ENCODE data around the gene KCNE1.
"Not testable (repeated sequence)": the region's sequence is repeated elsewhere in the genome, so short reads cannot be mapped to it uniquely, and the experiment has no call there.

Gene KCNE1

GRCh38 chr21:34513129-34513675 lies 1.2 kb upstream of the KCNE1 start:
- DNase-seq (ENCODE audit: low read depth in 2 of 2, low spot score in 1 of 2) = no peak

GRCh38 chr21:34511181-34511580 lies 829 bp downstream of the KCNE1 start:
- DNase-seq (ENCODE audit: low read depth in 2 of 2, low spot score in 1 of 2) = no peak

- no peak for DNase-seq (ENCODE audit: low read depth in 2 of 2, low spot score in 1 of 2)
These were observed 1.6 kb downstream of the KCNE1 start for GRCh38 chr21:34510148-34511142.

GRCh38 chr21:34509151-34509550 lies 2.9 kb downstream of the KCNE1 start:
- DNase-seq (ENCODE audit: low read depth in 2 of 2, low spot score in 1 of 2) = no peak

GRCh38 chr21:34504595-34504994 lies 7.4 kb downstream of the KCNE1 start:
- DNase-seq (ENCODE audit: low read depth in 2 of 2, low spot score in 1 of 2) = no peak

- no peak for DNase-seq (ENCODE audit: low read depth in 2 of 2, low spot score in 1 of 2)
These were observed 9.4 kb downstream of the KCNE1 start for GRCh38 chr21:34502480-34503106.

- no peak for DNase-seq (ENCODE audit: low read depth in 2 of 2, low spot score in 1 of 2)
These were observed 10.3 kb downstream of the KCNE1 start for GRCh38 chr21:34501716-34502115.

- DNase-seq (ENCODE audit: low read depth in 2 of 2, low spot score in 1 of 2) = no peak
These were observed 11.8 kb downstream of the KCNE1 start for GRCh38 chr21:34500191-34500590.

GRCh38 chr21:34499116-34499515 lies 12.9 kb downstream of the KCNE1 start:
- no peak for DNase-seq (ENCODE audit: low read depth in 2 of 2, low spot score in 1 of 2)

GRCh38 chr21:34498623-34499022 lies 13.4 kb downstream of the KCNE1 start:
- no peak for DNase-seq (ENCODE audit: low read depth in 2 of 2, low spot score in 1 of 2)

- not testable (repeated sequence) for DNase-seq (ENCODE audit: low read depth in 2 of 2, low spot score in 1 of 2)
These were observed 28.2 kb downstream of the KCNE1 start for GRCh38 chr21:34483854-34484253.

- not testable (repeated sequence) for DNase-seq (ENCODE audit: low read depth in 2 of 2, low spot score in 1 of 2)
These were observed 28.6 kb downstream of the KCNE1 start for GRCh38 chr21:34483435-34483834.

GRCh38 chr21:34467333-34467732 lies 44.7 kb downstream of the KCNE1 start:
- not testable (repeated sequence) for DNase-seq (ENCODE audit: low read depth in 2 of 2, low spot score in 1 of 2)

- not testable (repeated sequence) for DNase-seq (ENCODE audit: low read depth in 2 of 2, low spot score in 1 of 2)
These were observed 52.6 kb downstream of the KCNE1 start for GRCh38 chr21:34459426-34459825.

- DNase-seq (ENCODE audit: low read depth in 2 of 2, low spot score in 1 of 2) = not testable (repeated sequence)
These were observed 53.7 kb downstream of the KCNE1 start for GRCh38 chr21:34458266-34458665.

- not testable (repeated sequence) for DNase-seq (ENCODE audit: low read depth in 2 of 2, low spot score in 1 of 2)
These were observed 55.8 kb downstream of the KCNE1 start for GRCh38 chr21:34456180-34456579.

GRCh38 chr21:34455628-34456027 lies 56.4 kb downstream of the KCNE1 start:
- DNase-seq (ENCODE audit: low read depth in 2 of 2, low spot score in 1 of 2) = not testable (repeated sequence)

- DNase-seq (ENCODE audit: low read depth in 2 of 2, low spot score in 1 of 2) = not testable (repeated sequence)
These were observed 65.0 kb downstream of the KCNE1 start for GRCh38 chr21:34447018-34447417.

- DNase-seq (ENCODE audit: low read depth in 2 of 2, low spot score in 1 of 2) = not testable (repeated sequence)
These were observed 68.5 kb downstream of the KCNE1 start for GRCh38 chr21:34443486-34443885.

- DNase-seq (ENCODE audit: low read depth in 2 of 2, low spot score in 1 of 2) = not testable (repeated sequence)
These were observed 82.3 kb downstream of the KCNE1 start for GRCh38 chr21:34429710-34430109.

- DNase-seq (ENCODE audit: low read depth in 2 of 2, low spot score in 1 of 2) = not testable (repeated sequence)
These were observed 83.6 kb downstream of the KCNE1 start for GRCh38 chr21:34428441-34428840.

GRCh38 chr21:34427339-34427738 lies 84.7 kb downstream of the KCNE1 start:
- not testable (repeated sequence) for DNase-seq (ENCODE audit: low read depth in 2 of 2, low spot score in 1 of 2)
